T follicular helper cell (primary cell): ENCODE measurements around the gene BICDL2.
"Not testable (repeated sequence)": the region's sequence is repeated elsewhere in the genome, so short reads cannot be mapped to it uniquely, and the experiment has no call there.

ENCODE experiments used
- DNase-seq: peaks from one replicate; pipeline ENCODE4 v3.0.0-alpha.2; 2020; ENCODE audit warnings: low read depth
- total RNA-seq, 2 experiments: gene quantifications; one replicate each; lab custom pipeline; 2026; lab: John Stamatoyannopoulos, UW

The BICDL2 gene, protein sequence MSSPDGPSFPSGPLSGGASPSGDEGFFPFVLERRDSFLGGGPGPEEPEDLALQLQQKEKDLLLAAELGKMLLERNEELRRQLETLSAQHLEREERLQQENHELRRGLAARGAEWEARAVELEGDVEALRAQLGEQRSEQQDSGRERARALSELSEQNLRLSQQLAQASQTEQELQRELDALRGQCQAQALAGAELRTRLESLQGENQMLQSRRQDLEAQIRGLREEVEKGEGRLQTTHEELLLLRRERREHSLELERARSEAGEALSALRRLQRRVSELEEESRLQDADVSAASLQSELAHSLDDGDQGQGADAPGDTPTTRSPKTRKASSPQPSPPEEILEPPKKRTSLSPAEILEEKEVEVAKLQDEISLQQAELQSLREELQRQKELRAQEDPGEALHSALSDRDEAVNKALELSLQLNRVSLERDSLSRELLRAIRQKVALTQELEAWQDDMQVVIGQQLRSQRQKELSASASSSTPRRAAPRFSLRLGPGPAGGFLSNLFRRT
- total RNA-seq: 0 reads per million in 2 experiments

DNA sequence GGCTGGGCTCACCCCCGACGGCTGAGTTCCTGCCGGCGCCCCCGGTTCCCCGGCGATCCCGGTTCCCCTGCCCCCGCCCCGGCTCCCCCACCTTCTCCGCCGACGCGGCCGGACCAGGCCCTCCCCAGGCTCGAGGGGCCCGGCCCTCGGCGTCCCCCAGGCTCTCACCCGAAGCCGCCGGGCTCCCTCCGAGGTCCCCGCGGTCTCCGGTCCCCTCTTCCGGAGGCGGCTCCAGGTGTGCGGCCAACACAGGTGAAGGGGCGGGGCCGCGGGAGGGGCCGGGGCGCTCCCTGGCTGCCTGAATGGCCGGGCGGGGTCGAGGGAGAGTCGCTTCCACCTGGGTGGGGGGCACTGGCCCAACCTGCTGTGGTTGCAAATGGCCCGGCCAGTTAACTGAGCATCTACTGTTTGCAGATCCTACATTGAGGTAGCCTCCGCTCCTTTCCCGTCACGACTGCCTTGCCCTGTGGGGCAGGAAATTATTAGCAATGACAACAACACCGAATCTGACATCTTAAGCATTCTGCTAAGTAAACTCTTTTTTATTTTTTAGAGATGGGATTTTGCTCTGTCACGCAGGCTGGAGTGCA lies at the start of gene BICDL2:
Gene BICDL2 (minus strand): TSS at position 219 of the 590 bp plus-strand sequence. CDS start 1,448 bp downstream, outside the sequence.
- no peak for DNase-seq

DNA sequence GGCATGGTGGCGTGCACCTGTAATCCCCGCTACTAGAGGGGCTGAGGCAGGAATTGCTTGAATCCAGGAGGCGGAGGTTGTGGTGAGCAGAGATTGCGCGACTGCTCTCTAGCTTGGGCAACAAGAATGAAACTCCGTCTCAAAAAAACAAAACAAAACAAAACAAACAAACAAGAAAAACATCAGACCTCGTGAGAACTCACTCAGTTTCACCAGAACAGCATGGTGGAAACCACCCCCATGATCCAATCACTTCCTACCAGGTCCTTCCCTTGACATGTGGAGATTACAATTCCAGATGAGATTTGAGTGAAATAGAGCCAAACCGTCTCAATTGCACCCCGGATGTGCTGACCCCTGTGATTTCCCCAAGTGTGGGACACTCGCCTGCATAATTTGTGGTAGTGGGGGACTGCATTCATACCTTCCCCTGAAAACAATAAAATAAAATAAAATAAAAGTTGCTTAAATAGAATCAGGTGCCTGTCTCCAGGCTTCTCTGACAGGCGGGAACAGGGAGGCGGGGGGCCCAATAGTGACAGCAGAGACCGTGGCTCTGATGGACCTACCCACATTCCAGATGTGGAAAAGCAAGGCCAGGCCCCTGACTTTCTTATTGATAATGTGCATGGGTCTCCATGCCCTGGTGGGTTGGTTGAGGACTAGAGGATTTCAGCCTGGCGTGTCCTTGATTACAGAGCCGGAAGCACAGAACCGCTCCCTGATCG lies 49.3 kb upstream of the BICDL2 start:
- no peak for DNase-seq

DNA sequence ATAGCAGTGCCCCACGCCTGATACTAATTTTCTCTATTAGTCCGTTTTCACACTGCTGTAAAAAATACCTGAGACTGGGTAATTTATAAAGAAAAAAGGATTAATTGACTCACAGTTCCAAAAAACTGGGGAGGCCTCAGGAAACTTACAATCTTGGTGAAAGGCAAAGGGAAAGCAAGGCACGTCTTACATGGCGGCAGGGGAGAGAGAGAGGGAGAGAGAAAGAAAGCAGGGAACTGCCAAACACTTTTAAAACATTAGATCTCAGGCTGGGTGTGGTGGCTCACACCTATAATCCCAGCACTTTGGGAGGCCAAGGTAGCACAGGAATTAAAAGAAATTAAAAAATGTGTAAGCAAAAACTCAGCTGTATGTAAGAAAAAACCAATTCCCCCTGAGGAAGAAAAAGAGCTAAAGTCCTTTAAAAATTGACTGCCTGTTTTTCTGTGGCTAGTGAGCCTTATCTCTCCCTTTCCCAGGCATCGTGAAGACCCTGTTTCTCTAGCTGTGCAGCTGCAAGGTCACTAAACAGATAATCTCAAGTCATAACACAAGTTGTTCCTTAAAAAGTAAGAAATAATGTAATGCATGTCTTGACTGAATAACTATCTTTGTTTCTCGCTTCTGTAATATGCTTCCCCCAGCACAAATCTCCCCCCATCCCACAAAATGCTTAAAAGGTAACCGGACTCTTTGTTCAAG lies 48.4 kb upstream of the BICDL2 start:
- no peak for DNase-seq

GRCh38 chr16:3084491-3084890 lies 47.7 kb upstream of the BICDL2 start:
- no peak for DNase-seq

GRCh38 chr16:3083408-3083807 lies 46.7 kb upstream of the BICDL2 start:
- not testable (repeated sequence) for DNase-seq

DNA sequence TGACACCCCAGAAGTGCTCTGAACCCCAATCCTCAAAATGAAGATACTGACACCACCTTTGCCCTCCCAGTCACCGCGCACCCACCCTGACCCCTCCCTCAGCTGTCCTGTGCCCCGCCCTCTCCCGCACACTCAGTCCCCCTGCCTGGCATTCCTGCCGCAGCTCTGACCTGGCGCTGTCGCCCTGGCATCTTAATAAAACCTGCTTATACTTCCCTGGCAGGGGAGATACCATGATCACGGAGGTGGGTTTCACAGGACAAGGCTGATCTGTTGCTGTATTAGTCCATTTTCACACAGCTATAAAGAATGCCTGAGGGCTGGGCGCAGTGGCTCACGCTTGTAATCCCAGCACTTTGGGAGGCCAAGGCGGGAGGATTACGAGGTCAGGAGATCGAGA lies 45.2 kb upstream of the BICDL2 start:
- DNase-seq: not testable (repeated sequence)

DNA sequence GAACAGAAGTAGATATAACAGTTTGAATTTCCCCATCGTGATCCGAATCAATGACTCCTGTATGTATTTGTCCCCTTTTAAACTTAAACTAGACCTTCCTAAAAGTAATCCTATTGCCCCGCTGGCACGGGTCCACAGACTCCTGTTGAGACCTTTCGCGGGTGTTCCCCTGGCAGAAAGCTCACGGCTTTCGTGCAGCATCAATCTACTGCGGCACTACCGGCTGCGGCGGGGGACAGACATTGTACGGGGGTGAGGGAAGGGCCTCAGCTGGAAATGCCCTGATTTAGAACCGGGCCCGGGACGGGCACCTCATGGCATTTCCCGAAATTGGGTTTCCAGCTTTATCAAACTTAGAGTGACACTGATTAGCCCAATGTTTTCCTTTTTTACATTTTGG lies 43.3 kb upstream of the BICDL2 start:
- DNase-seq: no peak

DNA sequence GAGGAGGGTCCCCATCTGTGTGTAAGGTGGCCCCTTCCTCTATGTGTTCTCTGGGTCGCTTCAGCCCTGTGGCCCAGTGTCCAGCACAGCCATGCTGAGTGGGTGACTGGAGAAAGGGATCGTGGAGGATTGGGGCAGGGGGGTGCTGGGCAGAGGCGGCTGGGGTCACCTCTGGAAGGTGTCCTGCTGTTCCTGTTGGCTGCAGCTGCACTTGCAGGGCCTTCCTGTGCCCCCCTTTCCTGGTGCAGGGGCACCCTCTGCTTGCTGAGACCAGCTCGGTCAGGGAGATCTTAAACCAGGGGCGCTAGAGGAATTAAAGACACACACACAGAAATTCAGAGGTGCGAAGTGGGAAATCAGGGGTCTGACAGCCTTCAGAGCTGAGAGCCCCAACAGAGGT lies 39.8 kb upstream of the BICDL2 start:
- no peak for DNase-seq

- DNase-seq: not testable (repeated sequence)
Observed at GRCh38 chr16:3075946-3076345, 39.2 kb upstream of the BICDL2 start.

DNA sequence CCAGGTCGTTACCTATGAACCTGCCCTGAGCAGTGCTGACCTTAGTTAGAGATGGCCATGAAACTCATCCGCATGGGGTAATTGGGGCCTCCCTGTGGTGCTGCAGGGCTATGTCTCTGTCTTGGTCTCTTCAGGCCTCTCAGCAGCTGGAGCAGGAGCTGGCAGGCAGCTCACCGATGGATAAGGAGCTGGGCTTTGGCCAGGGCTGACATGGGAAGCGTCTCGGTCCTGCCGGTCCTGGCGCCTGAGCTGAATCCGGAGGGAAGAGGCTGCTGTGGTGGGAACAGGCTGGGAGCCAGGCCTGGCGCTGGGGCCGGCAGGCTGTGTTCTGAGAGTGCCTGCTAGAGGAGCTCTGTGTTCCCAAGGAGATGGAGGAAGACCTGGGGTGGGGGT lies 38.8 kb upstream of the BICDL2 start:
- no peak for DNase-seq

DNA sequence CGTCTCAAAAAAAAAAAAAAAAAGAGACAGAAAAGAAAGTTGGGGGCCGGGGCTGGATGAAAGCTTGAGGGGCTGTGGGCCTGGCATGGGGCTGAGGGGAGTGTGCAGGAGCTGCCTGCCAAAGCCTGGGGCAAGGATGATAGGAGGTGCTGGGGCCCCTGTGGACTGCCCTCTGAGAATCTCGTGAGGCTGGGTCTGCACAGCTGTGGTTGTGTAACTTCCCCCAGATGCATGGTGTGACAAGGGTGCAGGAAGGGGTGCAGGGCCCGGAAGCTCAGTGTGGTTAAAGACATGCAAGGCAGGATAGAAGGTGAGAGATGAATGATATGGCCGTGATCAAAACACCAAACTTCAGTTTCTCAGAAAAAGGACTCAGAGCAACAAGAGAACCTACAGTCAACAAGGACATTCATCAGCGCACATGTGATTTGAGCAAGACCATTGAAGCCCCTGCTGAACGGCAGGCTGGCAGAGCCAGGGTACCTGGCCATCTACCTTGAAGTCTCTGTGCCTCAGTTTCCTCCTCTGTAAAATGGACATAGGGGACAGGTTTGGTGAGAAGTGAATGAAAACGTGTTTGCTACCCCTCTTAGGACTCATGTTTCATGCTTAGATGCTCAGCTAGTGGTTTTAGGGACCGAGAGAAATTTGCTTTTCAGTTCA lies 38.2 kb upstream of the BICDL2 start:
- DNase-seq: peak; percentile 73

DNA sequence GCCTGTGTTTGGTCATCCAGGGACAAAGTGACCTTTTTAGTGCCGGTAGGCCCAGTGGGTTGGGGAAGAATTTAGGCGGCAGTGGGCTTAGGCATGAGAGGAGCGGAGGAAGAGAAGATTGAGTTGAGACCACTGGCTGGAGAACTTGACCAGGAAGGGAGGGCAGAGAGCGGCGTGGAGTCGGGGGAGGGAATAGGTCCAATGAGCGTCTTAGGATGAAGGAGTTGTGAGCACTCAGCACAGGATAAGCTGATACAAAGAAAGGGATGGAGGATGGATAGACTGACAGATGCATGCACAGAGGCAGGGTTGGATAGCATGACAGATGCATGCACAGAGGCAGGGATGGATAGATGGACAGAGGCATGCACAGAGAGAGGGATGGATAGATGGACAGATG lies 36.7 kb upstream of the BICDL2 start:
- DNase-seq: no peak

GRCh38 chr16:3072576-3073263 lies 36.0 kb upstream of the BICDL2 start:
- DNase-seq: not testable (repeated sequence)

GRCh38 chr16:3072148-3072547 lies 35.4 kb upstream of the BICDL2 start:
- DNase-seq: not testable (repeated sequence)

DNA sequence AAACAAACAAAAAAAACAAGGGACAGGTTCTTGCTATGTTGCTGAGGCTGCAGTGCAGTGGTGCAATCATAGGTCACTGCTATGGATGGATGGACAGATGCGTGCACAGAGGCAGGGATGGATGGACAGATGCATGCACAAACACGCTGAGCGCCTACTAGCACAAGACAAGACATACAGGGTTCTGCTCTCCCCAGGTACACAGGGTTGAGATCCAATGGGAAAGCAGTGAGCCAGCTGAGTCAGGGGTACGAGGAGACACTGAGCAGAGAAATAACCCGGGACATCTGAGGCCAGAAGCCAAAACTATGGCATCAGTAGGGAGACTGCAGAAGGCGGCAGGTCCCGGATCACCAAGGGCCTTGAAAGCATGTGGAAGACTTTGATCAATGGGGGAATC lies 34.9 kb upstream of the BICDL2 start:
- no peak for DNase-seq

- no peak for DNase-seq
Observed at GRCh38 chr16:3070608-3071111, 33.9 kb upstream of the BICDL2 start.

GRCh38 chr16:3069146-3069545 lies 32.4 kb upstream of the BICDL2 start:
- not testable (repeated sequence) for DNase-seq

DNA sequence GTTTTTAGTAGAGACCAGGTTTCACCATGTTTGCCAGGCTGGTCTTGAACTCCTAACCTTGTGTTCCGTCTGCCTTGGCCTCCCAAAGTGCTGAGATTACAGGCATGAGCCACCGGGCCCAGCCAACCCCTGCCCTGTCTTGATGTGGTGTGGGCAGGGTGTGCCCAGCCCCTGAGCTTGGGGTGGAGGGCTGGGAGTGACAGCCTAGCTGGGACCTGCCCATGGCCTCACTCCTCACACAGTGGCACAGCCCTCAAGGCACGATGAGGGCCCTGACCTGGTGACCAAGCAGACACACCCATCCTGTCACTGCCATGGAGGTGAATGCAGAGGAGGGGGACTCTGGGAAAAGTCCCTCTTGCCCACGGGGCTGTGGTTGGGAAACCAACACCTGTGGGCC lies 31.7 kb upstream of the BICDL2 start:
- DNase-seq: no peak

DNA sequence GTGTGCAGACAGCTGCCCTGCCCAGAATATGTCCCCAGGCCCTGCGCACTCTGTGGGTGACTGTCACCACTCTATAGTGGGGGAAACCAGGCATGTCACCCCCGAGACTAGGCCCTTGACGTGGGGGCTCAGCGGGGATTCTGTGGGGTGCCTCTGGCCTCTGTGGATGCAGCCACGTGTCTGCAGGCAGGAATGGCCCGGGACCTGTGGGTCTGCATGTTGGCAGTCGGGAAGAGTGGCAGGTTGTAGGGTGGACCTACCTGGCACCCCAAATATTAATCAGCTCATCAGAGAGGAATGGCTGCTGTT lies 29.6 kb upstream of the BICDL2 start:
- DNase-seq: no peak

DNA sequence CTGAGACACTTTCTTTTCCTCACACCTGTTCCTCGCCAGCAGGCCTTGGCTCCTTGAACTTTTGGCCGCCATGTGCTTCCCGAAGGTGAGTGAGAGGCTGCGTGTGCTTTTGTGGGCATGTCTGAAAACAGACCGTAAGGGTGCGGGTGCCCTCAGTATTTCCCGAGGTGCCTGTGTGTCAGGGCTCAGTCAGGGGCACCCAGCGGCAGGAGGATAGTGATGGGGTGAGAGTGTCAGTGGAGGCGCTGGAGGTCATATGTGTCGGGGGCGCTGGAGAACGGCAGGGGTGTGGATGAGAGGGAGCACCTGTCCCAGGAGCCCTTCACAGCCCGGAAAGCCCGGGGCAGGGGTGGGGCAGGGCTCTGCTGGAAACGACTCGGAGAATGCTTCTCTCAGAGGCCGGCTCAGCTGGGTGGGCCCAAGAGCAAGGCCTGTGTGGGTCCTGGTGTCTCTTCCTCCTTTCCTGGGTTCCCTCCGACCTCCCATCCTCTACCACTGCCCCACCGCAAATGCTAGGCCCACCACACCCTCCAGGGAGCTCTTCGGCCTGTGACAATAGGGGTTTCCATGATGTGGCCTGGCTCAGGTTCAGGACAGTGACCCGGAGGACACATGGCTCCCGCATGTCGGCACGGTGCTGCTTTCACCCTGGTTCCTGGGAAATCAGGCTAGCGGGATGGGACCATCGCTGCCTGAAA lies 29.1 kb upstream of the BICDL2 start:
- no peak for DNase-seq
